HG02852 (cell line): ENCODE results near the gene ATF6.

ENCODE experiments used
- ATAC-seq: cut with Tn5 transposase; IDR thresholded peaks from one replicate; pipeline ENCODE4 v1.9.1; 2021; ENCODE audit warnings: mild to moderate bottlenecking, moderate library complexity; ENCODE audit not compliant: unreplicated experiment

The ATF6 gene

GRCh38 chr1:161884475-161884874 is 118.4 kb downstream of the ATF6 start:
- no peak for ATAC-seq

- ATAC-seq = no peak
Observed at GRCh38 chr1:161885003-161885402, 118.9 kb downstream of the ATF6 start.

- ATAC-seq = no peak
Observed at GRCh38 chr1:161885759-161886158, 119.6 kb downstream of the ATF6 start.

- ATAC-seq = no peak
Observed at GRCh38 chr1:161886589-161886988, 120.5 kb downstream of the ATF6 start.

GRCh38 chr1:161887730-161888287 is 121.7 kb downstream of the ATF6 start:
- ATAC-seq = no peak

GRCh38 chr1:161890574-161890973 is 124.5 kb downstream of the ATF6 start:
- ATAC-seq = no peak

- ATAC-seq = no peak
Observed at GRCh38 chr1:161899091-161899490, 133.0 kb downstream of the ATF6 start.

- ATAC-seq = no peak
Observed at GRCh38 chr1:161900160-161900559, 134.0 kb downstream of the ATF6 start.

- no peak for ATAC-seq
Observed at GRCh38 chr1:161902182-161902581, 136.1 kb downstream of the ATF6 start.

- no peak for ATAC-seq
Observed at GRCh38 chr1:161905269-161905884, 139.3 kb downstream of the ATF6 start.

GRCh38 chr1:161907265-161907664 is 141.1 kb downstream of the ATF6 start:
- ATAC-seq = no peak

- no peak for ATAC-seq
Observed at GRCh38 chr1:161908264-161908663, 142.1 kb downstream of the ATF6 start.

GRCh38 chr1:161910604-161911003 is 144.5 kb downstream of the ATF6 start:
- no peak for ATAC-seq

GRCh38 chr1:161913482-161914140 is 147.5 kb downstream of the ATF6 start:
- ATAC-seq = no peak

- no peak for ATAC-seq
Observed at GRCh38 chr1:161914595-161914994, 148.5 kb downstream of the ATF6 start.

GRCh38 chr1:161915051-161915503 is 149.0 kb downstream of the ATF6 start:
- peak; percentile 79 for ATAC-seq

- no peak for ATAC-seq
Observed at GRCh38 chr1:161915978-161916377, 149.9 kb downstream of the ATF6 start.

- no peak for ATAC-seq
Observed at GRCh38 chr1:161919229-161919628, 153.1 kb downstream of the ATF6 start.

- ATAC-seq = no peak
Observed at GRCh38 chr1:161921491-161921890, 155.4 kb downstream of the ATF6 start.

GRCh38 chr1:161921990-161922389 is 155.9 kb downstream of the ATF6 start:
- ATAC-seq = no peak

GRCh38 chr1:161928056-161928455 is 161.9 kb downstream of the ATF6 start:
- no peak for ATAC-seq

- no peak for ATAC-seq
Observed at GRCh38 chr1:161929137-161929536, 163.0 kb downstream of the ATF6 start.
